SJSA1 (cell line): ENCODE measurements around the gene BRF1. TPM values are rescaled to one million over a fixed set of nuclear protein-coding genes. Genes with fewer than 3 reads are reported as not detected.
"Not testable (repeated sequence)": the region's sequence is repeated elsewhere in the genome, so short reads cannot be mapped to it uniquely, and the experiment has no call there.

Source experiments
- DNase-seq, 2 experiments: peaks; one replicate each; pipeline ENCODE4 v3.0.0-alpha.2; 2015 to 2020; ENCODE audit warnings: low spot score in 2 of 2, low read depth in 1 of 2
- H3K27ac ChIP-seq: fragments of 250-450 bp; sonication (Bioruptor Pico); 2 replicates; pipeline ENCODE4 v1.5.1; 2020; ENCODE audit warnings: mild to moderate bottlenecking, moderate library complexity
- H3K27me3 ChIP-seq: fragments of 250-450 bp; sonication (Bioruptor Pico); replicated peaks from 2 replicates; pipeline ENCODE4 v1.5.1; 2020; ENCODE audit warnings: mild to moderate bottlenecking, moderate library complexity
- H3K36me3 ChIP-seq: fragments of 250-450 bp; sonication (Bioruptor Pico); 2 replicates; pipeline ENCODE4 v1.5.1; 2020; ENCODE audit warnings: mild to moderate bottlenecking
- H3K4me1 ChIP-seq: fragments of 250-450 bp; sonication (Bioruptor Pico); replicated peaks from 2 replicates; pipeline ENCODE4 v1.6.1; 2021; ENCODE audit warnings: mild to moderate bottlenecking
- H3K4me3 ChIP-seq: fragments of 250-450 bp; sonication (Bioruptor Pico); 2 replicates; pipeline ENCODE4 v1.5.1; 2020; ENCODE audit warnings: mild to moderate bottlenecking
- H3K9me3 ChIP-seq: fragments of 250-450 bp; sonication (Bioruptor Pico); replicated peaks from 2 replicates; pipeline ENCODE4 v1.5.1; 2020; ENCODE audit warnings: mild to moderate bottlenecking
- total RNA-seq: library from RNA; depleted of rRNA; stranded (reverse); fragments of >200 nt; shearing (Covaris generic); gene quantifications from 2 replicates; pipeline ENCODE4 v1.2.3, GENCODE V29; 2014

Gene BRF1
- total RNA-seq, 1 experiment from 2014 or later = 35.8 TPM

- Histone ChIP-seq H3K36me3 (no peaks in the 10 kb centered on the region), H3K4me3 (no peak overlapping the region), H3K4me1 (no peaks in the 10 kb centered on the region), H3K27ac (no peak overlapping the region), H3K27me3 (no peaks in the 10 kb centered on the region), H3K9me3 (no peaks in the 10 kb centered on the region)
- DNase-seq = no peak
These were observed 17.8 kb downstream of the BRF1 start for GRCh38 chr14:105283028-105283427.

GRCh38 chr14:105282098-105282725, 18.6 kb downstream of the BRF1 start:
- Histone ChIP-seq H3K27me3 (no peaks in the 10 kb centered on the region), H3K27ac (no peak overlapping the region), H3K9me3 (no peaks in the 10 kb centered on the region), H3K4me1 (no peaks in the 10 kb centered on the region), H3K4me3 (no peak overlapping the region), H3K36me3 (no peaks in the 10 kb centered on the region)
- DNase-seq = no peak

GRCh38 chr14:105281371-105282097, 19.3 kb downstream of the BRF1 start:
- no peaks in the 10 kb centered on the region for H3K4me1 ChIP-seq

GRCh38 chr14:105280525-105280924, 20.3 kb downstream of the BRF1 start:
- H3K9me3 ChIP-seq = no peaks in the 10 kb centered on the region
- H3K4me3 ChIP-seq = no peak overlapping the region
- H3K27ac ChIP-seq = no peak overlapping the region
- H3K27me3 ChIP-seq = no peaks in the 10 kb centered on the region
- H3K36me3 ChIP-seq = no peaks in the 10 kb centered on the region
- H3K4me1 ChIP-seq = no peaks in the 10 kb centered on the region
- no peak for DNase-seq

More at GRCh38 chr14:105281371-105282097, 19.3 kb downstream of the BRF1 start:
- no peaks in the 10 kb centered on the region for H3K36me3 ChIP-seq
- H3K27me3 ChIP-seq = no peaks in the 10 kb centered on the region
- peak in 1 of 2 experiments; percentile 45 for DNase-seq
- no peak overlapping the region for H3K27ac ChIP-seq
- no peak overlapping the region for H3K4me3 ChIP-seq
- no peaks in the 10 kb centered on the region for H3K9me3 ChIP-seq

- Histone ChIP-seq H3K4me1 (no peaks in the 10 kb centered on the region), H3K36me3 (no peaks in the 10 kb centered on the region), H3K27me3 (no peaks in the 10 kb centered on the region), H3K9me3 (no peaks in the 10 kb centered on the region), H3K4me3 (no peak overlapping the region), H3K27ac (no peak overlapping the region)
- no peak for DNase-seq
These were observed 21.0 kb downstream of the BRF1 start for GRCh38 chr14:105279642-105280361.

GRCh38 chr14:105277448-105277847, 23.4 kb downstream of the BRF1 start:
- not testable (repeated sequence) for H3K27ac ChIP-seq, DNase-seq

GRCh38 chr14:105275267-105275946, 25.4 kb downstream of the BRF1 start:
- H3K4me1 ChIP-seq = no peaks in the 10 kb centered on the region
- no peak overlapping the region for H3K27ac ChIP-seq
- no peaks in the 10 kb centered on the region for H3K27me3 ChIP-seq
- no peak overlapping the region for H3K4me3 ChIP-seq
- H3K9me3 ChIP-seq = no peaks in the 10 kb centered on the region
- H3K36me3 ChIP-seq = no peaks in the 10 kb centered on the region
- DNase-seq = no peak

More at GRCh38 chr14:105277448-105277847, 23.4 kb downstream of the BRF1 start:
- not testable (repeated sequence) for H3K27me3 ChIP-seq, H3K4me3 ChIP-seq, H3K4me1 ChIP-seq, H3K36me3 ChIP-seq, H3K9me3 ChIP-seq

GRCh38 chr14:105274637-105275036, 26.2 kb downstream of the BRF1 start:
- Histone ChIP-seq H3K9me3 (no peaks in the 10 kb centered on the region), H3K27ac (no peak overlapping the region), H3K4me3 (no peak overlapping the region), H3K4me1 (no peaks in the 10 kb centered on the region), H3K27me3 (no peaks in the 10 kb centered on the region), H3K36me3 (no peaks in the 10 kb centered on the region)
- no peak for DNase-seq

- Histone ChIP-seq H3K36me3 (no peaks in the 10 kb centered on the region), H3K9me3 (no peaks in the 10 kb centered on the region), H3K27ac (no peak overlapping the region), H3K27me3 (no peaks in the 10 kb centered on the region), H3K4me3 (no peak overlapping the region), H3K4me1 (no peaks in the 10 kb centered on the region)
- DNase-seq = no peak
These were observed 27.7 kb downstream of the BRF1 start for GRCh38 chr14:105273062-105273461.

GRCh38 chr14:105272623-105273022, 28.2 kb downstream of the BRF1 start:
- DNase-seq = no peak
- Histone ChIP-seq H3K27me3 (no peaks in the 10 kb centered on the region), H3K4me3 (no peak overlapping the region), H3K36me3 (no peaks in the 10 kb centered on the region), H3K27ac (no peak overlapping the region), H3K4me1 (no peaks in the 10 kb centered on the region), H3K9me3 (no peaks in the 10 kb centered on the region)

GRCh38 chr14:105271224-105271890, 29.4 kb downstream of the BRF1 start:
- Histone ChIP-seq H3K9me3 (no peaks in the 10 kb centered on the region), H3K36me3 (no peaks in the 10 kb centered on the region), H3K4me3 (no peak overlapping the region), H3K4me1 (no peaks in the 10 kb centered on the region), H3K27me3 (no peaks in the 10 kb centered on the region), H3K27ac (no peak overlapping the region)
- no peak for DNase-seq

- no peak for DNase-seq
- Histone ChIP-seq H3K36me3 (no peaks in the 10 kb centered on the region), H3K27ac (no peak overlapping the region), H3K4me3 (no peak overlapping the region), H3K9me3 (no peaks in the 10 kb centered on the region), H3K4me1 (no peaks in the 10 kb centered on the region), H3K27me3 (no peaks in the 10 kb centered on the region)
These were observed 31.4 kb downstream of the BRF1 start for GRCh38 chr14:105269405-105269804.

- H3K4me3 ChIP-seq = no peak overlapping the region
- H3K4me1 ChIP-seq = no peaks in the 10 kb centered on the region
- DNase-seq = no peak
These were observed 32.0 kb downstream of the BRF1 start for GRCh38 chr14:105268736-105269354.

More at GRCh38 chr14:105268736-105269354, 32.0 kb downstream of the BRF1 start:
- no peaks in the 10 kb centered on the region for H3K9me3 ChIP-seq
- no peaks in the 10 kb centered on the region for H3K27me3 ChIP-seq
- H3K27ac ChIP-seq = no peak overlapping the region
- no peaks in the 10 kb centered on the region for H3K36me3 ChIP-seq
